GM23248 (cell line): Measurements from ENCODE around the gene INPP5A. TPM values are rescaled to one million over a fixed set of nuclear protein-coding genes. Genes with fewer than 3 reads are reported as not detected.

Source experiments
- DNase-seq: peaks from one replicate; pipeline ENCODE4 v3.0.0-alpha.2; 2015
- H2AFZ ChIP-seq: fragments of 200-600 bp; sonication (generic); 2 replicates; pipeline ENCODE4 v1.6.1; 2016; ENCODE audit warnings: antibody characterized with exemption
- H3F3A ChIP-seq: fragments of 200-600 bp; sonication (generic); 2 replicates; pipeline ENCODE4 v1.6.1; 2016; ENCODE audit warnings: mild to moderate bottlenecking, antibody characterized with exemption, mixed run types; ENCODE audit not compliant: insufficient read depth
- H3K27ac ChIP-seq: fragments of 200-600 bp; sonication (generic); 2 replicates; pipeline ENCODE4 v1.5.1; 2016; ENCODE audit warnings: mild to moderate bottlenecking
- H3K27me3 ChIP-seq: fragments of 200-600 bp; sonication (generic); replicated peaks from 2 replicates; pipeline ENCODE4 v1.6.1; 2016; ENCODE audit warnings: mild to moderate bottlenecking; ENCODE audit not compliant: insufficient read depth
- H3K36me3 ChIP-seq: fragments of 200-600 bp; sonication (generic); 2 replicates; pipeline ENCODE4 v1.6.1; 2016; ENCODE audit warnings: low read depth, mild to moderate bottlenecking
- H3K4me1 ChIP-seq: fragments of 200-600 bp; sonication (generic); 2 replicates; pipeline ENCODE4 v1.6.1; 2016; ENCODE audit warnings: mild to moderate bottlenecking; ENCODE audit not compliant: insufficient read depth
- H3K4me2 ChIP-seq: fragments of 200-600 bp; sonication (generic); one replicate; pipeline ENCODE4 v1.6.1; 2016; ENCODE audit warnings: mild to moderate bottlenecking; ENCODE audit not compliant: unreplicated experiment
- H3K4me3 ChIP-seq: fragments of 200-600 bp; sonication (generic); 2 replicates; pipeline ENCODE4 v1.5.1; 2016; ENCODE audit warnings: mild to moderate bottlenecking
- H3K79me2 ChIP-seq: fragments of 200-600 bp; sonication (generic); 2 replicates; pipeline ENCODE4 v1.6.1; 2016; ENCODE audit warnings: mild to moderate bottlenecking; ENCODE audit not compliant: insufficient read depth
- H3K9ac ChIP-seq: fragments of 200-600 bp; sonication (generic); 2 replicates; pipeline ENCODE4 v1.6.1; 2016; ENCODE audit warnings: mild to moderate bottlenecking
- H3K9me2 ChIP-seq: fragments of 200-600 bp; sonication (generic); 2 replicates; pipeline ENCODE4 v1.6.1; 2016; ENCODE audit warnings: mixed run types, mild to moderate bottlenecking, moderate library complexity; ENCODE audit not compliant: insufficient read depth
- H3K9me3 ChIP-seq: fragments of 200-600 bp; sonication (generic); one replicate; pipeline ENCODE4 v1.6.1; 2017; ENCODE audit warnings: low read depth
- H4K20me1 ChIP-seq: fragments of 200-600 bp; sonication (generic); 2 replicates; pipeline ENCODE4 v1.6.0; 2016; ENCODE audit not compliant: insufficient read depth
- EZH2 ChIP-seq: fragments of 200-600 bp; sonication (generic); IDR thresholded peaks from 2 replicates; pipeline ENCODE4 v1.6.1; 2018; ENCODE audit warnings: antibody characterized with exemption, mild to moderate bottlenecking; ENCODE audit not compliant: insufficient read depth, poor library complexity, severe bottlenecking
- EZH2phosphoT487 ChIP-seq: fragments of 200-600 bp; sonication (generic); IDR thresholded peaks from 2 replicates; pipeline ENCODE4 v1.6.1; 2018; ENCODE audit warnings: antibody characterized with exemption, moderate library complexity, mild to moderate bottlenecking, low read depth; ENCODE audit not compliant: insufficient read depth
- WGBS, 2 experiments: methylation state at CpG; one replicate each; pipeline ENCODE4 v1.1.6; 2015 to 2017; ENCODE audit warnings: low lambda C conversion rate in 2 of 2, low coverage in 1 of 2; ENCODE audit errors: missing lambda C conversion rate in 2 of 2; 5-methylcytosine and 5-hydroxymethylcytosine counted together
- in situ Hi-C: fragments of 300-500 bp; cut with MboI; formaldehyde crosslinking; loops from 2 replicates; pipeline ENCODE4 v1.15.0; 2020
- polyA plus RNA-seq: library from polyadenylated mRNA; unstranded; fragments of >200 nt; fragmentation: Nextera tagmentation; extraction: Ambion mirVana; gene quantifications from 2 replicates; pipeline ENCODE4 v1.2.1, GENCODE V29; 2016
- total RNA-seq: library from RNA; depleted of rRNA; stranded (reverse); fragments of >200 nt; shearing (Covaris generic); gene quantifications from 2 replicates; pipeline ENCODE4 v1.2.3, GENCODE V29; 2014

The INPP5A gene
- total and polyA plus RNA-seq, 2 experiments from 2014 or later: 2.3 to 35.2 TPM

DNA sequence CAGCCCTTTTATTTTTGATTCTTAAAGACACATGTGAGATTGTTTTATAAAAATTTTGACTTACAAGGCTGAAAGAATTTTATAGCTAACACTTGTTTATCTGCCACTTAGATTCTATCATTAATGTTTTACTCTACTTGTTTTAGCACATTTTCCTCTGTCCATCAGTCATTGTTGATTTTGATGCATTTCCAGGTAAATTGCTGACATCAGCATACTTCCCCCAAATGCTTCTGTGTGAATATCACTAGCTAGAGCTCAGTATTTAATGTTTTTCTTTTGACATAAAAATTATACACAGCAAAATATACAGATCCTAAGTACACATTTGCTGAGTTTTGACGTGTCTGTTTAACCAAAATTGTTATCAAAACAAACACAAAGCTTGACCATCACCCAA, 43.0 kb downstream of the INPP5A start:
- H3K79me2 ChIP-seq: peaks cover 73% of the 10 kb centered on the region
- H2AFZ ChIP-seq: no peak overlapping the region
- WGBS, 2 experiments: 29 to 58% methylated on average over 1 of the region's 1 CpG
- DNase-seq: no peak
- no peaks in the 10 kb centered on the region for H3K4me1 ChIP-seq
- no peaks in the 10 kb centered on the region for H3K9me3 ChIP-seq
- no peaks in the 10 kb centered on the region for H3K9me2 ChIP-seq
- in situ Hi-C loops: no loop called here
- H3K4me2 ChIP-seq: no peak overlapping the region
- H3K36me3 ChIP-seq: no peaks in the 10 kb centered on the region
- no peak overlapping the region for H3K4me3 ChIP-seq
- no peak overlapping the region for H3K9ac ChIP-seq
- H3K27ac ChIP-seq: no peak overlapping the region
- H4K20me1 ChIP-seq: peaks cover 6% of the 10 kb centered on the region
- H3F3A ChIP-seq: no peaks in the 10 kb centered on the region
- no peak for TF ChIP-seq EZH2phosphoT487
- no peak for TF ChIP-seq EZH2
- H3K27me3 ChIP-seq: no peaks in the 10 kb centered on the region

DNA sequence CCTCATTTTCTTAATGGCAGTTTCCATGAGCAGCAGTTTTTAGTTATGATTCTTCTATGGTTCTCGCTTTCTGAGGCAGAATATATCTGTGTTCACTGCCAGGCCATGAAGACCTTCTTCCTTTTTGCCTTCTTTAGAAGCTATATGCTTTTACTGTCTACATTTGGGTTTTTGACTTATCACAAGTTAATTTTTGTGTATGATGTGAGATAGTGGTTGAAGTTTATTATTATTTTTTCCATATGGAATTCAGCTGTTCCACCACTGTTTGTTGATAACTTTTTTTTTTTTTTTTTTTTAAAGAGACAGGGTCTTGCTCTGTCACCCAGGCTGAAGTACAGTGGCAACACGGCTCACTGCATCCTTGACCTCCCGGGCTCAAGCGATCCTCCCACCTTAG, 44.5 kb downstream of the INPP5A start:
- 93 to 97% methylated on average over 4 of the region's 4 CpGs for WGBS, 2 experiments

DNA sequence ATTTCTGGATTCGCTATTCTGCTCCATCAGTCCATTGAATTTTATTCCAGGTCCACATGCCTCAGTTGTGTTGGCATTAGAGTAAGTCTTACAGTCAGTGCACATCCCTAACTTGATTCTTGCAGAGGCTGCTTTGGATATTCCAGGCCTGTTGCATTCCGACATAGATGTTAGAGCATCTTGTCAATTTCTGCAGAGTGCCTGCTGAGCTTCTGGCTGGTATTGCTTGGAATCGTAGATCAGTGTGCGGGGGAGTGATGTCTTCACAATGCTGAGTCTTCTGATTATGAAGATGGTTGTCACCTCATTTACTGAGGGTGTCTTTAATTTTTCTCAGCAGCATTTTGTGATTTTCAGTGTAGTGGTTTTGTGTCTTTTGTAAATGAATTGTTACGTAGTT, 45.2 kb downstream of the INPP5A start:
- Histone ChIP-seq H3K27me3 (no peaks in the 10 kb centered on the region), H2AFZ (no peak overlapping the region), H4K20me1 (peaks cover 6% of the 10 kb centered on the region), H3K4me1 (no peaks in the 10 kb centered on the region), H3K79me2 (peaks cover 73% of the 10 kb centered on the region), H3K4me3 (no peak overlapping the region), H3K9me3 (no peaks in the 10 kb centered on the region), H3K36me3 (no peaks in the 10 kb centered on the region), H3F3A (no peaks in the 10 kb centered on the region), H3K4me2 (no peak overlapping the region), H3K9me2 (no peaks in the 10 kb centered on the region), H3K27ac (no peak overlapping the region), H3K9ac (no peak overlapping the region)
- in situ Hi-C loops: no loop called here
- no peak for DNase-seq
- no peak for TF ChIP-seq EZH2
- no peak for TF ChIP-seq EZH2phosphoT487
- whole genome bisulfite sequencing, 2 experiments: 91 to 93% methylated on average over 5 of the region's 5 CpGs

More for the DNA sequence above, 44.5 kb downstream of the INPP5A start:
- H3K36me3 ChIP-seq: no peaks in the 10 kb centered on the region
- H4K20me1 ChIP-seq: peaks cover 6% of the 10 kb centered on the region
- TF ChIP-seq EZH2phosphoT487 (no peak), EZH2 (no peak)
- peaks cover 73% of the 10 kb centered on the region for H3K79me2 ChIP-seq
- in situ Hi-C loops: no loop called here
- no peak overlapping the region for H3K4me3 ChIP-seq
- no peaks in the 10 kb centered on the region for H3F3A ChIP-seq
- no peaks in the 10 kb centered on the region for H3K9me3 ChIP-seq
- no peak overlapping the region for H3K27ac ChIP-seq
- H3K27me3 ChIP-seq: no peaks in the 10 kb centered on the region
- H3K9ac ChIP-seq: no peak overlapping the region
- H3K9me2 ChIP-seq: no peaks in the 10 kb centered on the region
- no peak overlapping the region for H2AFZ ChIP-seq
- no peak overlapping the region for H3K4me2 ChIP-seq
- no peak for DNase-seq
- H3K4me1 ChIP-seq: no peaks in the 10 kb centered on the region

DNA sequence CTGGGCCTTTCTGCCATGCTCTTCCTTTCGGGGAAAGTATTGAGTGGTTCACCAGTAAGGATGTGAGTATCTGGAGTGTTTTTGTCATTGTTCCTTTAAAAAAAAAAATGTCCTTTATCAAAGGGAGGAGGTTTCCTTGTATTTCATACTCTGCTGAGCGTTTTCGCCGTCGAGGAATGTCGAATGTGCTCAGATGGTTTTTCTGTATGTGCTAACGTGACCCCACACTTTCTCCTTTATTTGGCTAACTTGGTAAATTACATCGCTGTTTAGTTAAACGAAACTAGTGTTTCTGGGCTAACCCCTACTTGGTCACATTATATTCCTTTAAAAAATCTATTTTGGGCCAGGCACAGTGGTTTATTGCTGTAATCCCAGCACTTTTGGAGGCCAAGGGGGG, 45.9 kb downstream of the INPP5A start:
- Histone ChIP-seq H3K4me1 (peaks cover 4% of the 10 kb centered on the region), H3K4me2 (no peak overlapping the region), H3K36me3 (no peaks in the 10 kb centered on the region), H3K79me2 (peaks cover 73% of the 10 kb centered on the region), H3K27me3 (no peaks in the 10 kb centered on the region), H4K20me1 (peaks cover 6% of the 10 kb centered on the region), H3F3A (no peaks in the 10 kb centered on the region), H3K9ac (no peak overlapping the region), H3K4me3 (no peak overlapping the region), H3K27ac (no peak overlapping the region), H3K9me2 (no peaks in the 10 kb centered on the region), H3K9me3 (no peaks in the 10 kb centered on the region), H2AFZ (no peak overlapping the region)
- no peak for DNase-seq
- in situ Hi-C loops: no loop called here
- WGBS, 2 experiments: 71 to 74% methylated on average over 9 of the region's 9 CpGs
- TF ChIP-seq EZH2phosphoT487: no peak
- TF ChIP-seq EZH2: no peak

DNA sequence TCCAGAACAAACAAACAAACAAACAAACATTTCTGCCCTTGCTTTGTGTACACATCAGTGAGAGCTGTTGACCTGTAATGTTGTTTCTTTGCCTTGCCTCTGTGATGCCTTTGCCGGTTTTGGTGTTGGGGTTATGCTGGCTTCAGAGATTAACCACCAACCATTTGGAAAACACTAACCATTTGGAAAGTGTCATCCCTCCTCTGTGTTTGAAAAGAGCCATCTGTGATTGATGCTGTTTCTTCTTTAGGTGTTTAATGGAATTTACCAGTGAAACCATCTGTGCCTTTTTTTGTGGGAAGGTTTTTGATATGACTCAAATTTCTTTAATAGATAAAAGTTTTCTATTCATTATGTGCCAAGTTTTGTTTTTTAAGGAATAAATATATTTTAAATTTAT, 46.5 kb downstream of the INPP5A start:
- H3K4me3 ChIP-seq: no peak overlapping the region
- H3F3A ChIP-seq: no peaks in the 10 kb centered on the region
- peaks cover 6% of the 10 kb centered on the region for H4K20me1 ChIP-seq
- in situ Hi-C loops: no loop called here
- no peak overlapping the region for H3K27ac ChIP-seq
- TF ChIP-seq EZH2phosphoT487 (no peak), EZH2 (no peak)
- no peak overlapping the region for H2AFZ ChIP-seq
- no peak overlapping the region for H3K4me2 ChIP-seq
- no peak overlapping the region for H3K9ac ChIP-seq
- H3K36me3 ChIP-seq: no peaks in the 10 kb centered on the region
- no peaks in the 10 kb centered on the region for H3K9me3 ChIP-seq
- H3K9me2 ChIP-seq: no peaks in the 10 kb centered on the region
- no peak for DNase-seq
- peaks cover 78% of the 10 kb centered on the region for H3K79me2 ChIP-seq
- H3K4me1 ChIP-seq: peaks cover 6% of the 10 kb centered on the region
- H3K27me3 ChIP-seq: no peaks in the 10 kb centered on the region
- 94 to 96% methylated on average over 1 of the region's 1 CpG for WGBS, 2 experiments
